ENCODE data around the gene SHROOM3. TPM values are rescaled to one million over a fixed set of nuclear protein-coding genes. Genes with fewer than 3 reads are reported as not detected.

SHROOM3 gene
- polyA plus RNA-seq, 1 donor from 2014 or later: 2.7 TPM

- Histone ChIP-seq H3K9me2 (ENCODE audit: insufficient read depth, low read length) (no peaks in the 10 kb centered on the region), H3F3A (ENCODE audit: insufficient read depth, low read length, poor library complexity, severe bottlenecking) (no peaks in the 10 kb centered on the region), H3K9ac (ENCODE audit: low read length) (no peak overlapping the region), H3K9me3 (ENCODE audit: low read length) (no peaks in the 10 kb centered on the region), H3K27ac (ENCODE audit: low read length) (no peak overlapping the region), H3K27me3 (ENCODE audit: insufficient read depth, low read depth, low read length) (no peaks in the 10 kb centered on the region), H3K79me2 (replicated peaks; ENCODE audit: insufficient read depth, low read length) (peaks cover 33% of the 10 kb centered on the region), H3K4me3 (ENCODE audit: low read length) (no peak overlapping the region), H2AFZ (ENCODE audit: low read depth, low read length) (no peak overlapping the region), H3K36me3 (ENCODE audit: insufficient read depth, low read length) (no peaks in the 10 kb centered on the region), H4K20me1 (ENCODE audit: insufficient read depth) (no peaks in the 10 kb centered on the region), H3K4me2 (ENCODE audit: low read length) (no peak overlapping the region)
- TF ChIP-seq MXI1 (conservative IDR thresholded peaks at IDR 0.05; ENCODE audit: poor library complexity, severe bottlenecking): no peak
- no peak for TF ChIP-seq EZH2 (IDR thresholded peaks at IDR 0.05; ENCODE audit: borderline replicate concordance, insufficient read depth, low read length, poor library complexity, severe bottlenecking)
Measured at GRCh38 chr4:76717431-76717830, 282.4 kb downstream of the SHROOM3 start.

GRCh38 chr4:76718021-76718420, 283.0 kb downstream of the SHROOM3 start:
- Histone ChIP-seq H3K27ac (ENCODE audit: low read length) (no peak overlapping the region), H4K20me1 (ENCODE audit: insufficient read depth) (no peaks in the 10 kb centered on the region)

More at GRCh38 chr4:76718021-76718420, 283.0 kb downstream of the SHROOM3 start:
- TF ChIP-seq RAD21 (conservative IDR thresholded peaks at IDR 0.05) (no peak), SMC3 (conservative IDR thresholded peaks at IDR 0.05; ENCODE audit: poor library complexity) (no peak), REST (IDR thresholded peaks at IDR 0.05; ENCODE audit: borderline replicate concordance) (no peak), TAF1 (IDR thresholded peaks at IDR 0.05; ENCODE audit: low read depth) (no peak), POLR2AphosphoS5 (IDR thresholded peaks at IDR 0.05) (no peak), MXI1 (conservative IDR thresholded peaks at IDR 0.05; ENCODE audit: poor library complexity, severe bottlenecking) (no peak), CTCF (IDR thresholded peaks at IDR 0.05; ENCODE audit: poor library complexity, severe bottlenecking) (no peak), EP300 (conservative IDR thresholded peaks at IDR 0.05; ENCODE audit: poor library complexity, severe bottlenecking) (no peak)
- H3K4me3 ChIP-seq (ENCODE audit: low read length): no peak overlapping the region
- no peaks in the 10 kb centered on the region for H3K9me3 ChIP-seq (ENCODE audit: low read length)
- no peaks in the 10 kb centered on the region for H3K9me2 ChIP-seq (ENCODE audit: insufficient read depth, low read length)
- no peaks in the 10 kb centered on the region for H3K27me3 ChIP-seq (ENCODE audit: insufficient read depth, low read depth, low read length)
- H3K36me3 ChIP-seq (ENCODE audit: insufficient read depth, low read length): no peaks in the 10 kb centered on the region
- no peaks in the 10 kb centered on the region for H3F3A ChIP-seq (ENCODE audit: insufficient read depth, low read length, poor library complexity, severe bottlenecking)
- H3K4me2 ChIP-seq (ENCODE audit: low read length): no peak overlapping the region
- no peak overlapping the region for H3K9ac ChIP-seq (ENCODE audit: low read length)
- H2AFZ ChIP-seq (ENCODE audit: low read depth, low read length): no peak overlapping the region
- H3K79me2 ChIP-seq (replicated peaks; ENCODE audit: insufficient read depth, low read length): peaks cover 36% of the 10 kb centered on the region

Measured in neural cell (in vitro differentiated cells).